OCI-LY1 (cell line): ENCODE results near the gene RAD51B.

Experiments used
- CTCF ChIP-seq: fragments of 200-600 bp; sonication (generic), shearing (Covaris generic); IDR thresholded peaks from 2 replicates; pipeline ENCODE4 v1.5.1; 2017; ENCODE audit warnings: mild to moderate bottlenecking, antibody characterized with exemption, low read length, moderate library complexity, mixed read lengths
- EZH2 ChIP-seq: fragments of 200-600 bp; sonication (generic), shearing (Covaris generic); IDR thresholded peaks from 2 replicates; pipeline ENCODE4 v1.8.0; 2017; ENCODE audit warnings: borderline replicate concordance, mixed run types, mild to moderate bottlenecking, antibody characterized with exemption, low read length, moderate library complexity, mixed read lengths

DNA sequence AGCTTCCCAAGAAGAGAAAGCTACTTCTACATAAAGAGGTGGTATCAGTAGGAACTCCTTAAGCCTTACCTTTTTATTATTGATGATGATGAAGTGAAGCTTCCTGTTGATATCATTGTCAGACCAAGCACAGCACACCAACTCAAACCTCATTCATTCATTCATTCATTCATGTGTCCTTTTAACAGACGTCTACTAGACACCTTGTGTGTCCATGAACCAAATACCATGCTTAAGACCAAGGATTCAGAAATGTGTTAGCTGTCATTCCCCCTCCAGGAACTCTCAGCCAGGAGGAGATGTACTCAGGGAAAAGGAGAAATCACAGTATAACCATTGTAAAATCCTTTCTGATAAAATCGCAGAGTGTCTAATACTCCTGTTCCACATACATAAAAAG, 778.5 kb downstream of the RAD51B start:
- TF ChIP-seq EZH2 (no peak), CTCF (no peak)
